Neural progenitor cell (in vitro differentiated cells): ENCODE measurements around the gene CATSPER3. TPM values are rescaled to one million over a fixed set of nuclear protein-coding genes. Genes with fewer than 3 reads are reported as not detected.

Experiments used
- DNase-seq: peaks from one replicate; pipeline ENCODE4 v3.0.0-alpha.2; 2016; ENCODE audit warnings: low spot score
- H2AFZ ChIP-seq: fragments of 200-600 bp; sonication (generic); replicated peaks from 2 replicates; pipeline ENCODE4 v1.6.1; 2016; ENCODE audit warnings: antibody characterized with exemption
- H3F3A ChIP-seq: fragments of 200-600 bp; sonication (generic); 2 replicates; pipeline ENCODE4 v1.6.1; 2016; ENCODE audit warnings: antibody characterized with exemption, low read depth
- H3K27ac ChIP-seq: fragments of 200-600 bp; sonication (generic); 2 replicates; pipeline ENCODE4 v1.5.1; 2016; ENCODE audit warnings: mild to moderate bottlenecking
- H3K27me3 ChIP-seq: fragments of 200-600 bp; sonication (generic); 2 replicates; pipeline ENCODE4 v1.6.1; 2016; ENCODE audit warnings: mild to moderate bottlenecking, moderate library complexity
- H3K36me3 ChIP-seq: fragments of 200-600 bp; sonication (generic); 2 replicates; pipeline ENCODE4 v1.5.1; 2016
- H3K4me1 ChIP-seq: fragments of 200-600 bp; sonication (generic); 2 replicates; pipeline ENCODE4 v1.6.1; 2016; ENCODE audit warnings: mixed run types
- H3K4me2 ChIP-seq: fragments of 200-600 bp; sonication (generic); 2 replicates; pipeline ENCODE4 v1.6.1; 2016
- H3K4me3 ChIP-seq: fragments of 200-600 bp; sonication (generic); 2 replicates; pipeline ENCODE4 v1.5.1; 2016
- H3K79me2 ChIP-seq: fragments of 200-600 bp; sonication (generic); 2 replicates; pipeline ENCODE4 v1.6.1; 2016; ENCODE audit warnings: low read depth
- H3K9ac ChIP-seq: fragments of 200-600 bp; sonication (generic); 2 replicates; pipeline ENCODE4 v1.6.1; 2016
- H3K9me3 ChIP-seq: fragments of 200-600 bp; sonication (generic); 2 replicates; pipeline ENCODE4 v1.5.1; 2016; ENCODE audit warnings: low read depth
- H4K20me1 ChIP-seq: fragments of 200-600 bp; sonication (generic); 2 replicates; pipeline ENCODE4 v1.6.1; 2016; ENCODE audit warnings: low read depth
- H3K27ac Mint-ChIP-seq: 3 replicates; pipeline ENCODE4 v1.8.0; 2021; ENCODE audit warnings: mixed read lengths
- H3K27me3 Mint-ChIP-seq: 2 replicates; pipeline ENCODE4 v1.8.0; 2022; ENCODE audit warnings: low read depth, mild to moderate bottlenecking, inconsistent platforms, moderate library complexity, mixed read lengths; ENCODE audit not compliant: insufficient read depth
- H3K36me3 Mint-ChIP-seq: 3 replicates; pipeline ENCODE4 v1.8.0; 2021; ENCODE audit warnings: mixed read lengths
- H3K4me1 Mint-ChIP-seq: 3 replicates; pipeline ENCODE4 v1.8.0; 2021; ENCODE audit warnings: mixed read lengths
- H3K4me3 Mint-ChIP-seq: 3 replicates; pipeline ENCODE4 v1.8.0; 2021; ENCODE audit warnings: mild to moderate bottlenecking, moderate library complexity, mixed read lengths
- H3K9me3 Mint-ChIP-seq: 3 replicates; pipeline ENCODE4 v1.8.0; 2020; ENCODE audit warnings: mixed read lengths
- EZH2 ChIP-seq: fragments of 200-600 bp; sonication (generic); IDR thresholded peaks from 2 replicates; pipeline ENCODE4 v1.6.1; 2017; ENCODE audit warnings: antibody characterized with exemption, mild to moderate bottlenecking, moderate library complexity
- EZH2phosphoT487 ChIP-seq: fragments of 200-600 bp; sonication (generic); IDR thresholded peaks from 2 replicates; pipeline ENCODE4 v1.6.1; 2017; ENCODE audit warnings: antibody characterized with exemption
- total RNA-seq: library from RNA; depleted of rRNA; stranded (reverse); fragments of >200 nt; gene quantifications from 2 replicates; pipeline ENCODE4 v1.2.3, GENCODE V29; 2015; ENCODE audit warnings: low replicate concordance
- TF ChIP-seq, protein P1 (sequence below): fragments of 200-600 bp; sonication (generic); IDR thresholded peaks from 2 replicates; pipeline ENCODE4 v1.5.1; 2017; ENCODE audit warnings: antibody characterized with exemption, mild to moderate bottlenecking

The CATSPER3 gene
- total RNA-seq, 1 donor from 2014 or later: not detected

DNA sequence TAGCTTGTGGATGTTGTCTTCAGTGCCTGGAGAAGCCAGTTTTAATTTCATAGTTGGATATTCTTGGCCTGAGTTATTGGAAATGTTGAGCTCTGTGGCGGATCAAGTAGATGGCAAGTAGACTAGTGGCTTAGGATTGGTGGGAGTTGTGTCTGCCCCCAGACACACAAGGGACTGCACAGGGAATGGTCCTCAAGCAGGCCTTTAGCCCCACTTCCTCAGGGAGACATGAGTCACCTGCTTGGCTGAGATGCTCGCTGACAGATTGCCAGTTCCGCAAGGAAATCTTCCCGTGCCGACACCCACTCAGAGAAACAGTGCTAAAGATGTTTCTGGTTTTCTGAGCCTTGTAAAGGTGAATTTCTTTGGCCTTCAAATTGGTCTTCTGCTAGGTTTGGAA, 18.8 kb upstream of the CATSPER3 start:
- no peaks in the 10 kb centered on the region for H3K27me3 Mint-ChIP-seq
- Histone ChIP-seq H3K9ac (no peak overlapping the region), H3K4me3 (no peak overlapping the region), H4K20me1 (no peaks in the 10 kb centered on the region), H3K4me2 (no peak overlapping the region), H3K36me3 (peaks cover 3% of the 10 kb centered on the region), H3K9me3 (no peaks in the 10 kb centered on the region), H2AFZ (no peak overlapping the region), H3K27ac (no peak overlapping the region), H3K4me1 (peaks cover 23% of the 10 kb centered on the region), H3K27me3 (no peaks in the 10 kb centered on the region), H3K79me2 (no peaks in the 10 kb centered on the region), H3F3A (no peaks in the 10 kb centered on the region)
- no peak for DNase-seq
- peaks cover 2% of the 10 kb centered on the region for H3K9me3 Mint-ChIP-seq
- peaks cover 7% of the 10 kb centered on the region for H3K4me1 Mint-ChIP-seq
- TF ChIP-seq EZH2phosphoT487 (no peak), EZH2 (no peak)
- TF ChIP-seq, protein P1, sequence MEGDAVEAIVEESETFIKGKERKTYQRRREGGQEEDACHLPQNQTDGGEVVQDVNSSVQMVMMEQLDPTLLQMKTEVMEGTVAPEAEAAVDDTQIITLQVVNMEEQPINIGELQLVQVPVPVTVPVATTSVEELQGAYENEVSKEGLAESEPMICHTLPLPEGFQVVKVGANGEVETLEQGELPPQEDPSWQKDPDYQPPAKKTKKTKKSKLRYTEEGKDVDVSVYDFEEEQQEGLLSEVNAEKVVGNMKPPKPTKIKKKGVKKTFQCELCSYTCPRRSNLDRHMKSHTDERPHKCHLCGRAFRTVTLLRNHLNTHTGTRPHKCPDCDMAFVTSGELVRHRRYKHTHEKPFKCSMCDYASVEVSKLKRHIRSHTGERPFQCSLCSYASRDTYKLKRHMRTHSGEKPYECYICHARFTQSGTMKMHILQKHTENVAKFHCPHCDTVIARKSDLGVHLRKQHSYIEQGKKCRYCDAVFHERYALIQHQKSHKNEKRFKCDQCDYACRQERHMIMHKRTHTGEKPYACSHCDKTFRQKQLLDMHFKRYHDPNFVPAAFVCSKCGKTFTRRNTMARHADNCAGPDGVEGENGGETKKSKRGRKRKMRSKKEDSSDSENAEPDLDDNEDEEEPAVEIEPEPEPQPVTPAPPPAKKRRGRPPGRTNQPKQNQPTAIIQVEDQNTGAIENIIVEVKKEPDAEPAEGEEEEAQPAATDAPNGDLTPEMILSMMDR: no peak
- no peak overlapping the region for H3K4me3 Mint-ChIP-seq
- peaks cover 2% of the 10 kb centered on the region for H3K36me3 Mint-ChIP-seq
- no peak overlapping the region for H3K27ac Mint-ChIP-seq

DNA sequence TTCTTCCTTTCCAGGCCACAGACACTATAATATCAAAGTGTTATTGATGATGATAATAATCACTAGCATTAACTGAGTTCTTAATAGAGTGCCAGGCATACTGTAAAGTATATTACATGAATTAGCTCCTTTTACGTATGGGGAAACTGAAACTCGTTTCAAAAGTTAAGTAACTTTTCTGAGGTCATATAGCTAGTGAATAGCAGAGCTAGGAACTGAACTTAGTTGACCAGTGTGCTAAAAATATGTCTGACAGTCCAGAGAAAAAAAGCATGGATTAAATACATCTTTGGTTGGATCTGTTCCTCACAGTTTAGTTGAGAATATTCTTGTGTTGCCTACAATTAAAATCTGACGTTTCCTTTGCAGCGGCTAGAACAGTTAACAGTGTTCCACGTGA, 18.4 kb upstream of the CATSPER3 start:
- H3K9me3 ChIP-seq: peaks cover under 1% of the 10 kb centered on the region
- Mint-ChIP-seq H3K27ac (no peak overlapping the region), H3K4me1 (peaks cover 7% of the 10 kb centered on the region), H3K4me3 (no peak overlapping the region), H3K9me3 (peaks cover 4% of the 10 kb centered on the region), H3K36me3 (peaks cover 4% of the 10 kb centered on the region), H3K27me3 (no peaks in the 10 kb centered on the region)
- H3K27me3 ChIP-seq: no peaks in the 10 kb centered on the region
- H3K36me3 ChIP-seq: peaks cover 3% of the 10 kb centered on the region
- no peaks in the 10 kb centered on the region for H3K79me2 ChIP-seq
- no peak for DNase-seq
- TF ChIP-seq EZH2 (no peak), EZH2phosphoT487 (no peak)
- TF ChIP-seq, protein P1: no peak
- no peak overlapping the region for H3K4me3 ChIP-seq
- no peak overlapping the region for H2AFZ ChIP-seq
- H3K4me2 ChIP-seq: no peak overlapping the region
- H3K9ac ChIP-seq: no peak overlapping the region
- no peak overlapping the region for H3K27ac ChIP-seq
- H3F3A ChIP-seq: no peaks in the 10 kb centered on the region
- no peaks in the 10 kb centered on the region for H4K20me1 ChIP-seq
- H3K4me1 ChIP-seq: peaks cover 23% of the 10 kb centered on the region

DNA sequence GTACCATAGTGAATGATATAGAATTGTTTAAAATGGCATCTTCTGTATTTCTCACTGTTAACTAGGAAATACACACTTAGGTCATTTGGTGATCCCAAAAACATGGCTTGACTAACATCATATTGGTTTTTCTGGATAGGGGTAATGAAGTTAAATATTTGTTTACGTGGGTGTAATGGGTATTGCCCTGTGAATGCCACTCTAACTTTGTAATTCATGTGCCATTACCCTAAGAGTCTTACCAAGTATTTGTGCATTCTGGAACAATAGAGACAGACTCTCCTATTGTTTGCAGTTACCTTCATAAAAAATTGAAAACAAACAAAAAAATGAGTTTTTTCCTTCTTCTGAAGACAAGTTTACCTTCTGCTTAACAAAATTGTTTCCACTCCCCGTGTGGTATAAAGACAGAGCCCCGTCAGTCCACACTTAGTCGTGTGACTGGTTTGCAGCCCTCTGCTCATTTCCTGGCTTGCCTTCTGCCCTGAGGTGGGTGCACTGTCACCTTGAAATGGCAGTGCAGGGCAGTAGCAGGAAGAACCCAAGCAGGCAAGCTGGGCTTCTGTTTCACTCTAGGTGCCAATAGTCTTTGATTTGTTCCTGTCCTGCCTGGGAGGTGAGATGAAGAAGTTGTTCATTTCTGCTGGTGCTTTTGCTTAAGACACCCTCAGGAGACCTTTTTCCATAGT, 9.6 kb upstream of the CATSPER3 start:
- Histone ChIP-seq H3F3A (peaks cover 10% of the 10 kb centered on the region), H3K27ac (no peak overlapping the region), H3K4me3 (no peak overlapping the region), H3K27me3 (no peaks in the 10 kb centered on the region), H3K79me2 (no peaks in the 10 kb centered on the region), H3K9ac (no peak overlapping the region), H3K4me2 (no peak overlapping the region), H3K4me1 (peaks cover 11% of the 10 kb centered on the region), H3K9me3 (peaks cover 2% of the 10 kb centered on the region), H2AFZ (no peak overlapping the region), H3K36me3 (no peaks in the 10 kb centered on the region), H4K20me1 (no peaks in the 10 kb centered on the region)
- no peak overlapping the region for H3K4me3 Mint-ChIP-seq
- no peak overlapping the region for H3K27ac Mint-ChIP-seq
- no peak for DNase-seq
- H3K27me3 Mint-ChIP-seq: peaks cover 2% of the 10 kb centered on the region
- TF ChIP-seq, protein P1: no peak
- TF ChIP-seq EZH2: no peak
- TF ChIP-seq EZH2phosphoT487: no peak
- H3K36me3 Mint-ChIP-seq: peaks cover 12% of the 10 kb centered on the region
- H3K9me3 Mint-ChIP-seq: peaks cover 15% of the 10 kb centered on the region
- H3K4me1 Mint-ChIP-seq: peaks cover 12% of the 10 kb centered on the region
